K562 (cell line): ENCODE results near the gene SYT7. TPM values are rescaled to one million over a fixed set of nuclear protein-coding genes. Genes with fewer than 3 reads are reported as not detected.

Source experiments
- ARID3B ChIP-seq: fragments of 250-450 bp; sonication (Bioruptor Pico); IDR thresholded peaks from 2 replicates; pipeline ENCODE4 v1.4.0; 2020; ENCODE audit warnings: borderline replicate concordance
- CREB3L1 ChIP-seq: fragments of 450-650 bp; IDR thresholded peaks from 2 replicates; pipeline ENCODE4 v1.6.1; 2014; ENCODE audit warnings: low read depth, mild to moderate bottlenecking, moderate library complexity, borderline replicate concordance
- HCFC1 ChIP-seq: IDR thresholded peaks from 2 replicates; pipeline ENCODE4 v1.6.1; 2012; ENCODE audit warnings: low read depth, low read length, improper control_type of control experiment
- KDM1A ChIP-seq, 2 experiments: fragments of 450-650 bp; IDR thresholded peaks; 2 replicates each; pipeline ENCODE4 v1.6.1; 2016; ENCODE audit warnings: mild to moderate bottlenecking in 2 of 2
- MXD1 ChIP-seq: fragments of 250-450 bp; sonication (Bioruptor Pico); IDR thresholded peaks from 2 replicates; pipeline ENCODE4 v1.8.0; 2021; ENCODE audit warnings: borderline replicate concordance, mild to moderate bottlenecking, moderate library complexity; ENCODE audit not compliant: poor library complexity, severe bottlenecking
- MXI1 ChIP-seq: IDR thresholded peaks from 2 replicates; pipeline ENCODE4 v1.6.1; 2011; ENCODE audit warnings: low read depth, mild to moderate bottlenecking, improper control_type of control experiment, low read length
- RBM25 ChIP-seq: fragments of 200-400 bp; formaldehyde crosslinking; IDR thresholded peaks from 2 replicates; pipeline ENCODE4 v1.6.1; 2018; ENCODE audit warnings: low read length, low read depth, moderate library complexity; ENCODE audit not compliant: severe bottlenecking
- SIN3A ChIP-seq, 2 experiments: fragments of 150-350 bp in 1 of 2; IDR thresholded peaks; 2 replicates each; pipeline ENCODE4 v1.6.1; 2011 to 2016; ENCODE audit warnings: borderline replicate concordance in 2 of 2, low read depth in 2 of 2, low read length in 2 of 2, mild to moderate bottlenecking in 2 of 2, moderate library complexity in 2 of 2; ENCODE audit not compliant: control insufficient read depth in 1 of 2
- SMAD3 ChIP-seq: fragments of 450-650 bp; formaldehyde crosslinking; conservative IDR thresholded peaks from 2 replicates; pipeline ENCODE4 v1.4.0; 2020; ENCODE audit warnings: mild to moderate bottlenecking
- TRIM28 ChIP-seq: fragments of 450-650 bp; IDR thresholded peaks from 2 replicates; pipeline ENCODE4 v1.6.1; 2017
- ZNF253 ChIP-seq: fragments of 250-450 bp; sonication (Bioruptor Pico); conservative IDR thresholded peaks from 2 replicates; pipeline ENCODE4 v1.6.1; 2021; ENCODE audit warnings: mild to moderate bottlenecking
- ZNF395 ChIP-seq: fragments of 200-800 bp; sonication (Bioruptor generic); IDR thresholded peaks from 2 replicates; pipeline ENCODE4 v1.6.1; 2017; ENCODE audit warnings: missing genetic modification characterization, missing compliant biosample characterization
- ZNF407 ChIP-seq: fragments of 450-650 bp; IDR thresholded peaks from 2 replicates; pipeline ENCODE4 v1.6.1; 2016; ENCODE audit warnings: low read depth
- ZNF644 ChIP-seq: fragments of 200-800 bp; sonication (Bioruptor generic); IDR thresholded peaks from 2 replicates; pipeline ENCODE4 v1.6.1; 2016; ENCODE audit warnings: low read depth, missing genetic modification characterization, missing compliant biosample characterization
- polyA plus RNA-seq, 8 experiments: library from polyadenylated mRNA; depleted of rRNA in 4 of 8; stranded (reverse) in 5 of 8; unstranded in 3 of 8; fragments of >200 nt; fragmentation: Nextera tagmentation in 2 of 8; fragmentation: Illumina TruSeq in 1 of 8; extraction: Ambion mirVana in 2 of 8; extraction: Trizol in 1 of 8; gene quantifications; 2 replicates each; pipeline versions ENCODE4 v1.2.1 to v1.2.3, GENCODE V29; 2011 to 2014; ENCODE audit warnings: inconsistent platforms in 1 of 8, missing spikeins in 1 of 8
- total RNA-seq, 7 experiments: library from RNA; depleted of rRNA in 6 of 7; stranded (reverse); fragments of >200 nt in 6 of 7; fragmentation: Illumina TruSeq in 2 of 7; extraction: Trizol in 2 of 7; gene quantifications; 2 replicates each; pipeline versions ENCODE4 v1.2.1 to v1.2.3, GENCODE V29; 2011 to 2021; ENCODE audit warnings: low replicate concordance in 1 of 7

SYT7 gene
- total and polyA plus RNA-seq, 9 of the 15 experiments (the other 6 are each of a cell fraction or from before 2014, with no cell fraction given) = 0.01 to 0.51 (median 0.16) TPM; not detected in 1

- TF ChIP-seq CREB3L1 (no peak), ARID3B (CRISPR knock-in tag) (no peak), SIN3A (IDR thresholded peaks at IDR 0.05; ENCODE audit: borderline replicate concordance in 2 of 2, control insufficient read depth in 1 of 2, low read depth in 2 of 2, low read length in 2 of 2) (no peak), ZNF644 (tag) (peak; percentile 89; the same call in 1 of the 2 replicates), SMAD3 (no peak), KDM1A (IDR thresholded peaks at IDR 0.05) (no peak), HCFC1 (peak; percentile 52), ZNF395 (peak; percentile 42; the same call in 1 of the 2 replicates), RBM25 (no peak), TRIM28 (no peak), ZNF253 (CRISPR knock-in tag) (no peak), MXD1 (no peak), MXI1 (no peak), ZNF407 (no peak)
Measured at GRCh38 chr11:61545341-61545740, 35.5 kb downstream of the SYT7 start (continued).
